KOPT-K1 (cell line): ENCODE measurements around the gene KAZN.

ENCODE experiments used
- H3K27ac ChIP-seq: fragments of 200-600 bp; sonication (generic); 2 replicates; pipeline ENCODE4 v1.5.1; 2016; ENCODE audit warnings: antibody characterized with exemption, mild to moderate bottlenecking, low read depth, low read length; ENCODE audit not compliant: poor library complexity, severe bottlenecking
- H3K36me3 ChIP-seq: fragments of 200-600 bp; sonication (generic); 2 replicates; pipeline ENCODE4 v1.5.1; 2017; ENCODE audit warnings: antibody characterized with exemption, mild to moderate bottlenecking, low read length, moderate library complexity; ENCODE audit not compliant: insufficient read depth
- H3K9me3 ChIP-seq: fragments of 200-600 bp; sonication (generic); 2 replicates; pipeline ENCODE4 v1.5.1; 2017; ENCODE audit warnings: antibody characterized with exemption, low read length, mild to moderate bottlenecking; ENCODE audit not compliant: insufficient read depth, poor library complexity, severe bottlenecking

The KAZN gene

GRCh38 chr1:14871218-14871970 lies 272.9 kb downstream of the KAZN start:
- H3K36me3 ChIP-seq: no peaks in the 10 kb centered on the region
- H3K27ac ChIP-seq: no peak overlapping the region
- H3K9me3 ChIP-seq: no peaks in the 10 kb centered on the region

GRCh38 chr1:14872762-14873161 lies 274.3 kb downstream of the KAZN start:
- no peaks in the 10 kb centered on the region for H3K36me3 ChIP-seq
- H3K27ac ChIP-seq: no peak overlapping the region
- H3K9me3 ChIP-seq: no peaks in the 10 kb centered on the region

GRCh38 chr1:14873677-14874076 lies 275.2 kb downstream of the KAZN start:
- Histone ChIP-seq H3K9me3 (no peaks in the 10 kb centered on the region), H3K27ac (no peak overlapping the region), H3K36me3 (no peaks in the 10 kb centered on the region)

- Histone ChIP-seq H3K9me3 (no peaks in the 10 kb centered on the region), H3K27ac (no peak overlapping the region), H3K36me3 (no peaks in the 10 kb centered on the region)
These were observed 277.3 kb downstream of the KAZN start for GRCh38 chr1:14875524-14876509.

DNA sequence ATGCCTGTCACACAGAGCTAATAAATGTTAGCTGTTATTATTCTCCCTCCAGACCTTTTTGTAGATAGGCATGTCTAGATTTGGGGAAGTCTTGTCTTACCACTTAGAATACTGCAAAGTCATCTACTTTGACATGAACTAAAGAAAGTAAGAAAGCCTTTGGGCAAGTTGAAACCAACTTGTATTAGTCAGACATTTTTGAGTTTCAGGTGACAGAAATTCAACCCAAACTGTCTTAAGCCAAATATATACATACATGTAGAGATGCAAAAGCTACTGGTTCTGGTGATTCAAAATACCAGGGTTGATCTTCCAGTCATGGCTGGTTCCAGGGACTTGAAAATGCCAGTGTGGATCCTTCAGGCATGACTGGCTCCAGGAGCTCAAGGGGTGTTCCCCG lies 278.3 kb downstream of the KAZN start:
- Histone ChIP-seq H3K9me3 (no peaks in the 10 kb centered on the region), H3K27ac (no peak overlapping the region), H3K36me3 (no peaks in the 10 kb centered on the region)

GRCh38 chr1:14877224-14877623 lies 278.7 kb downstream of the KAZN start:
- H3K9me3 ChIP-seq: no peaks in the 10 kb centered on the region
- H3K36me3 ChIP-seq: no peaks in the 10 kb centered on the region
- no peak overlapping the region for H3K27ac ChIP-seq

- Histone ChIP-seq H3K27ac (no peak overlapping the region), H3K9me3 (no peaks in the 10 kb centered on the region), H3K36me3 (no peaks in the 10 kb centered on the region)
These were observed 279.6 kb downstream of the KAZN start for GRCh38 chr1:14878124-14878523.

- no peaks in the 10 kb centered on the region for H3K36me3 ChIP-seq
- H3K27ac ChIP-seq: no peak overlapping the region
- no peaks in the 10 kb centered on the region for H3K9me3 ChIP-seq
These were observed 280.5 kb downstream of the KAZN start for GRCh38 chr1:14878951-14879350.

- H3K36me3 ChIP-seq: no peaks in the 10 kb centered on the region
- no peak overlapping the region for H3K27ac ChIP-seq
- H3K9me3 ChIP-seq: no peaks in the 10 kb centered on the region
These were observed 282.2 kb downstream of the KAZN start for GRCh38 chr1:14880456-14881316.

- Histone ChIP-seq H3K9me3 (no peaks in the 10 kb centered on the region), H3K36me3 (no peaks in the 10 kb centered on the region), H3K27ac (no peak overlapping the region)
These were observed 283.5 kb downstream of the KAZN start for GRCh38 chr1:14881775-14882672.

DNA sequence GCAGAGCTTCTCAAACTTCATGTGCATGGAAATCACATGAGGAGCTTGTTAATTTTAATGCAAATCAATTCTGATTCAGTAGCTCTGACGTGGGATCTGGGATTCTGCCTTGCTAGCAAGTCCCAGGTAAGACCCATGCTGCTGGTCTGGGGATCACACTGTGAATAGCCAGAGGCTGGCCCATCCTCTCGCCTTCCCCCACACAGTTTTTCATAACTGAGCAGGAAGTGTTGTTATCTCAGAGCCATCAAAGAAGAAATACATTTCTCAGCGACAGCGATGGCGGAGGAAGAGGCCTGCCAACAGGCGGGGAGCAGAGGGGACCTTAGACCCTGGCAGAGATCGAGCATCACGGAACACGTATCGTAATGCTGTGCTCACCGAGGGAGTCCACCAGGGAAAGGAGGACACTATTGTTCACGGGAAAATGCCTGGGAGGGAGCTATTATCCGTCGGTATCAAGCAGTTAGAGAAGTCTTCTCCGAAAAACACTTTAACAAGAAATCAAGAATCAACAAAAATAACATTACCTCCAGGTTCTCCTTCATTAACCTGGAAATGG lies 286.2 kb downstream of the KAZN start:
- no peaks in the 10 kb centered on the region for H3K36me3 ChIP-seq
- H3K9me3 ChIP-seq: no peaks in the 10 kb centered on the region
- H3K27ac ChIP-seq: no peak overlapping the region

GRCh38 chr1:14887044-14887566 lies 288.6 kb downstream of the KAZN start:
- H3K27ac ChIP-seq: no peak overlapping the region
- no peaks in the 10 kb centered on the region for H3K9me3 ChIP-seq

GRCh38 chr1:14887764-14888350 lies 289.4 kb downstream of the KAZN start:
- no peaks in the 10 kb centered on the region for H3K9me3 ChIP-seq
- H3K36me3 ChIP-seq: no peaks in the 10 kb centered on the region
- no peak overlapping the region for H3K27ac ChIP-seq

More at GRCh38 chr1:14887044-14887566, 288.6 kb downstream of the KAZN start:
- no peaks in the 10 kb centered on the region for H3K36me3 ChIP-seq
